Stimulated activated CD8-positive, alpha-beta memory T cell treated with anti-CD3 and anti-CD28 coated beads, Interleukin-7, amount 100 ng/mL, for 24 hours (primary cell): ENCODE data around the gene ANXA3.
"Not testable (repeated sequence)": the region's sequence is repeated elsewhere in the genome, so short reads cannot be mapped to it uniquely, and the experiment has no call there.

Experiments
- DNase-seq: peaks from one replicate; pipeline ENCODE4 v3.0.0-alpha.2; 2020; ENCODE audit warnings: low read depth

The ANXA3 gene

GRCh38 chr4:78543424-78544125 is 8.0 kb upstream of the ANXA3 start:
- DNase-seq = no peak

DNA sequence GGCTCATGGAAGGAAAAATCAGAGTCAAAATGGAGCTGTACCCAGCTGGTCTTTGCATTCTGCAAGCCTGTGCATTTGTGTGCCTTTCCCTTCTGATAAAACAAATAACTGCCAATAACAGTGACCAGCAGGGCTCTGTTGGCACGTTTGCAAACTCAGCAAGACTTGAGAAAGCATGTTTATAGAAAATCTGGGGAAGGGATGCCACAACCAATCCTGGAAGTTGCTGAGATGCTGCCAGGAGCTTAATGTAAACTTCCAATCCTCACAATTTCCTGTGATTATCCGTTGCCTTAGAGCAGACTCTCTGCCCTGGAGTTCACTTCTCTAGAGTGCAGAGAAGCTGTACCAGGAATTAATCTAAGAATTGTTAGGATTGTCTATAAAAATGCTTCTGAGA is 6.9 kb upstream of the ANXA3 start:
- no peak for DNase-seq

- DNase-seq = no peak
Observed at GRCh38 chr4:78545275-78546246, 6.0 kb upstream of the ANXA3 start.

- not testable (repeated sequence) for DNase-seq
Observed at GRCh38 chr4:78547899-78548298, 3.7 kb upstream of the ANXA3 start.

DNA sequence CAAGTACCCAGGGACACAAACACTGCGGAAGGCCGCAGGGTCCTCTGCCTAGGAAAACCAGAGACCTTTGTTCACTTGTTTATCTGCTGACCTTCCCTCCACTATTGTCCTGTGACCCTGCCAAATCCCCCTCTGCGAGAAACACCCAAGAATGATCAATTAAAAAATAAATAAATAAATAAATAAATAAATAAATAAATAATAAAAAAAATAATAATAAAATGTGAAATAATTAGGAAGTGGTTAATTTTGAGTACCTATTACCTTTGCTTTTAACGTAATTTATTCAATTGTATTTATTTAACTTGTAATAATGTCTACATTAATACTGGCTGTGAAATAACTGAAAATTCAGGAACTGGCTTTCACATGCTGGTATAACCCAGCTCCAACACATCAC is 2.7 kb upstream of the ANXA3 start:
- not testable (repeated sequence) for DNase-seq

GRCh38 chr4:78552389-78553042 is 946 bp downstream of the ANXA3 start:
- no peak for DNase-seq

DNA sequence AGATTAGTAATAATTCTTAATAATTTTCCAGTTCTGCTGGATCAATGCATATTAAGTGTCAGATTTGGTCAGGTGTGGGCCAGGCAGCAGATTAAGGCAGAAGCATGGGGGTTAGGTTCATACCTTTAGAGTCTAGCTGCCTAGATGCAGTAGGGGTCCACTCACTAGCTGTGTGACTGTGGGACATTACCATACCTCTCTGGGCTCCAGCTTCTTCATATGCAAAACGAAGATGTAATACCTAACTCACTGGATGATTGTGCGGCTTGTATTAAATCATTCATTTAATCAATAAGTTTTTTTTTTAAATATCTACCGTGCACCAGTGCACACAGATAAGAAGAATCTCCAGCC is 1.4 kb downstream of the ANXA3 start:
- DNase-seq = no peak

DNA sequence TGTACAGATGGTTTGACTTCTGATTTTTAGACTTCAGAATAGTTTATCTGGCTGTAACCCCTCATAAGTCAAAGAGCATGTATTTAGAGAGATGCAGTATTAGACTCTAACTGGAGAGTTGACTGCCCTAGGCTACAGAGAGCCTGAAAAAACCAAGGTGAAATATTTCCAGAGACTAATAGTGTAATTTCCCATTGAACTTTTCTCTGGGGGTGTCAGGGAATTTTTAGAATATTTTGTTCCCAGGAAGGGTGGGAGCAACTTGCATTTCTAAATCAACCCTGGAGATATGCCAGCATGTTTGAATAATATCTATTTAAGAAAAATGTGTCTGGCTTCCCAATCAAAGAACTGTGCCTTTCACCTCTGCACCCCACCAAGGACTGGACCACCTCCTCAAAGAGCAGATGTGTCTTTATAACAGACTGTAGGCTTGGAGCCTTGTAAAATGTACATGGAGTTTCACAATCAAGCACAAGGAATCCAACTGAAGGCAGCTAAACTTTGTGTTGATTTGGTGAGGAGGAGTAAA is 2.0 kb downstream of the ANXA3 start:
- DNase-seq = no peak

GRCh38 chr4:78556665-78557064 is 5.1 kb downstream of the ANXA3 start:
- DNase-seq = no peak

GRCh38 chr4:78557841-78558240 is 6.3 kb downstream of the ANXA3 start:
- DNase-seq = no peak

DNA sequence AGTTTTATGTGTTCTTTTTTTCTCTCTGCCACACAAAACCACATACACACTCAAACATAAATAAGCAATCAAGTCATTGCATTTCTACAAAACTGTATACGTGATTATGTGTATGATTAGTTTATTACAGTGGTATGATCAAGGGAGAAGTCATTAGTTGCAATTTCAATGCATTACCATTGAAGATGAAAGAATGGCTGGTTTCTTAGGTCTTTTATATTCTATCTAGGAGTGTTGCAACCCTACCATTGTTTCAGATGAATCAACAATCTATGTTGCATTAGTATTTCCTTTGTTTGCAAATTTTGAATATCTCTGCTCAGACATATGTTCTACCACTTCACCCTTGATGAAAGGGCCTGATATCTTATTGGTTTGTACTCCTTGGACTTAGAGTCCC is 6.8 kb downstream of the ANXA3 start:
- no peak for DNase-seq

DNA sequence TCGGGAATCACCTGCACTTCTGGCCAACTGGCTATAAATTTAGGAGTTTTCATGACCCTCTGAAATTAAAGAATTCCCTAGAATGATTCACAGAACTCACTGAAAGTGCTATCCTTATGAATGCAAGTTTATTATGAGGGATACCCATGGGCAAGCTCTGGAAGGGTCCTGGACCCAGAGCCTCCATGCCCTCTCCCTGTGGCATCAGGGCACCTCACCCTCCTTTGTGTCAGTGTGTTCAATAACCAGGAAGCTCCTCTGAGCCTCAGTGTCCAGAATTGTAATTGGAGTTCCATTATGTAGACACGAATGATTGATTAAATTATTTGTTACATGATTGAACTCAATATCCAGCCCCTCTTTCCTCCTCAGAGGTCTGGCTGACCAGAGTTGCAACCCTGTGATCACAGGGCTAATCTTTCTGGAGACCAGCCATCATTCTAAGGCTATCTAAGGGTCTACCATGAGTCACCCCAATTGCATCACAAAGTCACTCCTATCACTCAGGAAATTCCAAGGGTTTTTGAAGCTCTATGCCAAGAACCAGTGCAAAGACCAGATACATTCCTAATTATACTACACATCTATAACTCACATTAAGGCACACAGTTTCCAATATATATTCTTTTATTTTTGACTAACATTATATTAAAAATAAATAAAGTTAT is 8.9 kb downstream of the ANXA3 start:
- no peak for DNase-seq

- no peak for DNase-seq
Observed at GRCh38 chr4:78561677-78562076, 10.1 kb downstream of the ANXA3 start.

GRCh38 chr4:78562687-78563086 is 11.1 kb downstream of the ANXA3 start:
- DNase-seq = no peak

GRCh38 chr4:78565971-78566372 is 14.4 kb downstream of the ANXA3 start:
- DNase-seq = no peak

DNA sequence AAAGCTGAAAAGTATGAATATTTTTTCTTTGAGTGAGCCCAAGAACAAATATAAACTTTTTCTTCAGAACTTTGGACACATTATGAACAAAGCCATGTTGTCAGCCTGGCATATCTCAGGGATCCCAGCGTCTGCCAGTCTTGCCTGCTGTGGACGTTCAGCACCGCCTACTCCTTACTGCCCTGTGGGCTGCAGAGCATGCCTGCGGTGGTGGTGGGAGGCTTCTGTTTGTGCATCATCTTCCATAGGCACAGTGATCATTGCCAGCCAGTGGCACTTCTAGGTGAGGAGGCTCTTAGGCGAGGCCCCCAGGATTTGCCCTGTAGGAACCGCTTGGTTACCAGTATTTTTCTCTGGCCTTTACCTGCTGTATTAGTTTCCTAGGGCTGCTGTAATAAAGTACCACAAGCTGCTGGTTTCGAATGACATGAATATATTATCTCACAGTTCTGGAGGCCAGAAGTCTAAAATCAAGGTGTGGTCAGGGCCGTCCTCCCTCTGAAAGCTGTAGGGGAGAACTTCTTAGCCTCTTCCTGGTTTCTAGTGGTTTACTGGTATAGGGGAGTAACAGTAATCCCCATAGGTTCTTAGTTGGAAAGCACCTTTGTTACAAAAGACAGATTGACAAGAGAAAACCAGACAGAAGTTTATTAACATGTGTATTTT is 15.4 kb downstream of the ANXA3 start:
- no peak for DNase-seq

DNA sequence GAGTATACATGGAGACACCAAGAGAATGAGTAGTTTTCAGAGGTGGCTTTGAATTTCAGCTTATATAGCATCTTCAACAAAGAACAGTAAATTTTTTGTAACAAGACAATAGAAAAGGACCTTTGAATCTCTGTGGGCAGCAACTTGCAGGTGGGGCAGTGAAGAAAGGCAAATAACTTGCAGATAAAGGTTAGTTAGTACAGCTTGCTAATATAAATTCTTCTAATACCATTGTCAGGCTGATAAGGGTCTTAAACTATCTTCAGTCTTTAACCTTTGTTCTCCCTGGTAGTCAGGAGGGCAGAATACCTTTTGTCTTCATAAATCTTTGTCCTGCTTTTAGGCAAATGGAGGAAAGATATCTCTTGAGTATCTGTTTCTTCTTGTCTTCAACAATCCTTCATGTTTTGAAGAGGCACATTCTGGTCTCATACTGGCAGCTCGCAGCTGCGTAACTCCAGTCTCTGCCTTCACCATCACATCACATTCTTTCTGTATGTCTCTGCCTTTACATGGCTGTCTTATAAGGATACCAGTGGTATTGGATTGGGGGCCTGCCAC is 16.0 kb downstream of the ANXA3 start:
- no peak for DNase-seq

DNA sequence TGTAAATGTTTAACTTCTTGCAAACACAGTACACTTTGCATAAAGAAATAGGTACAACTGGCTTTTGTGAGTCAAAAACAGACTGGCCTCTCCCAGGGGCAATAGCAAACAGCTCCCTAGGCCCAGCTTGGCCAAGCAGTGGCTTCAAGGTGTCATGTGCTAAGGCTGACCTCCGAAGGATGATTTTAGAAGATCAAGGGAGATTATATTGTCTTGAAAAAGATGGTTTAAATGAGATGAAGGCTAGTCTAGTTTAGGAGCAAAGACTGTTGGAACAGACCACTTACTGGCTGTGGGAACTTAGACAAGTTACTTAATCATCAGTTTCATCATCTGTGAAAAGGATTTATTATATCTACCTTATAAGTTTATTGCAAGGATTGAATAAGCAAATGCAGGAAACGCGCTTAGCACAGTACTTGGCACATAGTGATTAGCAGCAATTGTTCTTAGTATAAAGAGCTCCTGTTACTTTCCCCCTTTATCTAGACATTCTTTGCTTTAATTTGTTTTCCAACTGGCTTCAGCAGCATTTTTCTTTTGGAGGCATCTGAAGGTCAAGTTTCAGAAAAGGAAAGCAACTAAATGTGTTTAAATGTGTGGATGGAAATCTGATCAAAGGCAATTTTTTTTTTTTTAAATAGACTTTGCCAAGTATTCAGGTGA is 17.2 kb downstream of the ANXA3 start:
- DNase-seq = no peak

- no peak for DNase-seq
Observed at GRCh38 chr4:78569306-78569821, 17.8 kb downstream of the ANXA3 start.

DNA sequence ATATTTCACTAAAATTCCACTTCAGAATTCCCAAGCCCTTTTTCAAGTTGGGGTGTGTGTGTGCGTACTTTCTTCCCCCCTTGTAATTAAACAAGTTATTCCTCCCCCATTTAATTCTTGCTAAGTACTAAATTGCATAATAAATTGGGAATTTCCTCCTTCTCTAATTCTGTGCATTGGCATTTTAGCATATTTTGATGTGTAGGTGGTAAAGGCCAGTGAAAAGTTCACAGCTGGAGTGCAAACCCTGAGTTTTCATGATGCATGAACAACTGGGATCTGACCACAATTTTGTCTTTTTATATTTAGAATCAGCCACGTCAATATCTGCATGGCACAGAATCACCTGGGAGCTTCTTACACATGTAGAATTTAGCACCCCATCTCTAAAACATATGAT is 18.5 kb downstream of the ANXA3 start:
- DNase-seq = no peak
